Breast epithelium (tissue), 4 donors: ENCODE data around the gene KBTBD4. TPM values are rescaled to one million over a fixed set of nuclear protein-coding genes. Genes with fewer than 3 reads are reported as not detected.

Experiments
- DNase-seq, 2 donors: peaks; one replicate each; pipeline ENCODE4 v3.0.0-alpha.2; 2019; ENCODE audit warnings: low spot score in 2 of 2
- H3K27ac ChIP-seq, 2 donors: fragments of 200-600 bp; sonication (generic) in 1 of 2; one replicate each; pipeline ENCODE4 v1.5.1; 2016 to 2019; ENCODE audit warnings: mild to moderate bottlenecking in 1 of 2
- H3K27me3 ChIP-seq, 2 donors: fragments of 200-600 bp; sonication (generic) in 1 of 2; one replicate each; pipeline versions ENCODE4 v1.5.1 to v1.6.0; 2017 to 2019; ENCODE audit warnings: control low read depth in 1 of 2, mild to moderate bottlenecking in 1 of 2
- H3K36me3 ChIP-seq: fragments of 200-600 bp; one replicate; pipeline ENCODE4 v1.5.1; 2019
- H3K4me1 ChIP-seq, 2 donors: fragments of 200-600 bp; sonication (generic); one replicate each; pipeline ENCODE4 v1.5.1; 2016 to 2019; ENCODE audit warnings: control low read depth in 1 of 2
- H3K4me3 ChIP-seq, 3 donors: fragments of 200-600 bp; sonication (generic); 1 replicate in 2 of 3; 2 replicates in 1 of 3; pipeline ENCODE4 v1.5.1; 2016 to 2019; ENCODE audit warnings: mild to moderate bottlenecking in 3 of 3, moderate library complexity in 2 of 3
- H3K9me3 ChIP-seq, 2 donors: fragments of 200-600 bp; sonication (generic) in 1 of 2; one replicate each; pipeline ENCODE4 v1.5.1; 2016 to 2019; ENCODE audit warnings: control low read depth in 1 of 2
- POLR2A ChIP-seq: fragments of 450-650 bp; IDR thresholded peaks from one replicate; pipeline ENCODE4 v1.6.1; 2016; ENCODE audit warnings: antibody characterized with exemption, mild to moderate bottlenecking, moderate library complexity
- POLR2AphosphoS5 ChIP-seq, 3 donors: sonication (generic); formaldehyde crosslinking; IDR thresholded peaks; one replicate each; pipeline ENCODE4 v1.6.1; 2017; ENCODE audit warnings: antibody characterized with exemption in 3 of 3
- intact Hi-C: fragments of 100-400 bp; cut with DNase I; formaldehyde crosslinking; loops from one replicate; pipeline ENCODE4 v1.15.1; 2023; ENCODE audit warnings: low total_unique reads
- total RNA-seq, 3 donors: library from RNA; depleted of rRNA; stranded (reverse); fragments of >200 nt; gene quantifications; one replicate each; pipeline ENCODE4 v1.1.0, GENCODE V29; 2016
- TF ChIP-seq, protein P1 (sequence below), 3 donors: fragments of 450-650 bp; IDR thresholded peaks; one replicate each; pipeline ENCODE4 v1.5.1; 2016 to 2017; ENCODE audit warnings: antibody characterized with exemption in 3 of 3, mild to moderate bottlenecking in 3 of 3, moderate library complexity in 3 of 3

Gene KBTBD4
- total RNA-seq, 3 donors from 2014 or later = 26.6 to 31.5 (median 26.9) TPM

DNA sequence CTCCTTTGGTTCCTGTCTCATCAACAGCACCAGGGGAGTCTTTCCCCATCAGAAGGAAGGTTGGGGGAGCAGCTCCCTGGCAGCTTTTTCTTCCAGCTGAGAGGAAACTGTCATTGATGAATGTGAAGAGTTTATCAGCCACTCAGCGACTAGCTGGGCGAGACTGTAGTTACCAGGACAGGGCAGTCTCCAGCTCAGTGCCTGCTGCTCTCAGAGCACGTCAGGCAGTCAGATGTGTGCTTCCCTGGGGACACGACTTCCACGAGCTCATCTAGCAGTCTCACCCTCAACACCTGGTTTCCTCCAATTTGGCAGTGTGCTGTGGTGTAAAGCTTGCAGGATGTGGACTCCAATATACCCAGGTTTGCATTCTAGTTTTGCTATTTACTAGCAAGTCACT lies 28.0 kb upstream of the KBTBD4 start:
- H3K27ac ChIP-seq = no peak overlapping the region
- no peaks in the 10 kb centered on the region for H3K27me3 ChIP-seq
- H3K36me3 ChIP-seq = no peaks in the 10 kb centered on the region
- TF ChIP-seq POLR2A = no peak
- TF ChIP-seq, protein P1, sequence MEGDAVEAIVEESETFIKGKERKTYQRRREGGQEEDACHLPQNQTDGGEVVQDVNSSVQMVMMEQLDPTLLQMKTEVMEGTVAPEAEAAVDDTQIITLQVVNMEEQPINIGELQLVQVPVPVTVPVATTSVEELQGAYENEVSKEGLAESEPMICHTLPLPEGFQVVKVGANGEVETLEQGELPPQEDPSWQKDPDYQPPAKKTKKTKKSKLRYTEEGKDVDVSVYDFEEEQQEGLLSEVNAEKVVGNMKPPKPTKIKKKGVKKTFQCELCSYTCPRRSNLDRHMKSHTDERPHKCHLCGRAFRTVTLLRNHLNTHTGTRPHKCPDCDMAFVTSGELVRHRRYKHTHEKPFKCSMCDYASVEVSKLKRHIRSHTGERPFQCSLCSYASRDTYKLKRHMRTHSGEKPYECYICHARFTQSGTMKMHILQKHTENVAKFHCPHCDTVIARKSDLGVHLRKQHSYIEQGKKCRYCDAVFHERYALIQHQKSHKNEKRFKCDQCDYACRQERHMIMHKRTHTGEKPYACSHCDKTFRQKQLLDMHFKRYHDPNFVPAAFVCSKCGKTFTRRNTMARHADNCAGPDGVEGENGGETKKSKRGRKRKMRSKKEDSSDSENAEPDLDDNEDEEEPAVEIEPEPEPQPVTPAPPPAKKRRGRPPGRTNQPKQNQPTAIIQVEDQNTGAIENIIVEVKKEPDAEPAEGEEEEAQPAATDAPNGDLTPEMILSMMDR (IDR thresholded peaks at IDR 0.05) = no peak
- no peak for TF ChIP-seq POLR2AphosphoS5 (IDR thresholded peaks at IDR 0.05)
- H3K4me3 ChIP-seq = no peak overlapping the region
- H3K9me3 ChIP-seq = no peaks in the 10 kb centered on the region
- no peak for DNase-seq
- H3K4me1 ChIP-seq = no peaks in the 10 kb centered on the region
- intact Hi-C loops = no loop called here

DNA sequence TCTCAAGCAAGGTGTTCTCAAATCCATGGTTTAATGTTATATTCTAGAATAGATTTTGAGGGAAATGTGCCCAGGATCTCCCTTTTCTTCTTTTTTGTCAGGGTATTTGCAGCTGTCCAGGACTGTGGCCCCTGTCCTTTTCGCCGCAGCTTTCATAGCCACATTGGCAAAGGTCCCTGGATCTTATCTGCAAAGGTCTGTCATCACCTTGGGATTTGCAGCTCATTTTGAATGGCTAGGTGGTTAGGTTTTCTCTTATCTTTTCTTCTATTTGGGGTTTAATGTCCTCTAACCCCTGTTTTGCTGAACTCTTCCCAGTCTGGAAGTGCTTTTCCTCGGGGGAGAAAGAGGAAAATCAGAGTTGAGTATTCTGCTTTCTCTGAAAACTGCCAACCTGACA lies 27.2 kb upstream of the KBTBD4 start:
- TF ChIP-seq, protein P1 (IDR thresholded peaks at IDR 0.05) = no peak
- TF ChIP-seq POLR2AphosphoS5 (IDR thresholded peaks at IDR 0.05) = no peak
- TF ChIP-seq POLR2A = no peak
- intact Hi-C loops = no loop called here
- Histone ChIP-seq H3K36me3 (no peaks in the 10 kb centered on the region), H3K4me3 (no peak overlapping the region), H3K27me3 (no peaks in the 10 kb centered on the region), H3K27ac (no peak overlapping the region), H3K9me3 (no peaks in the 10 kb centered on the region), H3K4me1 (no peaks in the 10 kb centered on the region)
- no peak for DNase-seq

DNA sequence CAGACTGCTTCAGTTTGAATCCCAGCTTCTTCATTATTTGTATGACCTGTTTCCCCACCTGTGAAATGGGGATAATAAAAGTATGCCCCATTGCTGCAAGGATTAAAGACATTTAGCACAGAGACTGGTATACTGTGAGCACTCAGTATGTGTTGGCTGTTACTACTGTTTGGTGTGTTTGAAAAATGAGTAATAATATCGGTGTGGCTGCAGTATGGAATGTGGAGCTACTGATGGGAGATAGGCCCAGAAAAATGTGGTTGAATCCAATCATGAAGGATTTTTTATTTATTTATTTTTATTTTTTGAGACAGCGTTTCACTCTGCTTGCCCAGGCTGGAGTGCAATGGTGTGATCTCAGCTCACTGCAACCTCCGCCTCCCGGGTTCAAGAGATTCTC lies 24.5 kb upstream of the KBTBD4 start:
- H3K27me3 ChIP-seq = no peaks in the 10 kb centered on the region
- H3K36me3 ChIP-seq = no peaks in the 10 kb centered on the region
- TF ChIP-seq, protein P1 (IDR thresholded peaks at IDR 0.05) = no peak
- TF ChIP-seq POLR2A (no peak), POLR2AphosphoS5 (IDR thresholded peaks at IDR 0.05) (no peak)
- intact Hi-C loops = no loop called here
- no peaks in the 10 kb centered on the region for H3K9me3 ChIP-seq
- no peak overlapping the region for H3K4me3 ChIP-seq
- DNase-seq = no peak
- H3K4me1 ChIP-seq = no peaks in the 10 kb centered on the region
- no peak overlapping the region for H3K27ac ChIP-seq

DNA sequence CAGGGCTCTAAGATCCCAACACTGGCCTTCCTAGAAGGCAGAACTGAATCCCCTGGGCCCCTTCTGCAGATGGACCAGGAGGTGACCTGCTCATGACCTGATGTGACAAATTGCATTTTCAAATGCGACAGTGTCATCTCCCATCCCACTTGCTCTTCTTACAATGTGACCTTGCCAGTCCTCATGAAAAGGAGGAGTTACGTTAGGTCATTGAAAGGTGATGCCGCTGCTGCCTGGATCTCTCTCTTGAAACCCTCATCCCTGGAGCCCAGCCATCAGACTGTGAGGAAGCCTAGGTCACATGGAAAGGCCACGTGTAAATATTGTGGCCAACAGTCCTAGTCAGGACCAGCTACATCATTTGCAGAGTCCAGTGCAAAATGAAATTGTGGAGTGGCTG lies 21.1 kb upstream of the KBTBD4 start:
- intact Hi-C loops = no loop called here

DNA sequence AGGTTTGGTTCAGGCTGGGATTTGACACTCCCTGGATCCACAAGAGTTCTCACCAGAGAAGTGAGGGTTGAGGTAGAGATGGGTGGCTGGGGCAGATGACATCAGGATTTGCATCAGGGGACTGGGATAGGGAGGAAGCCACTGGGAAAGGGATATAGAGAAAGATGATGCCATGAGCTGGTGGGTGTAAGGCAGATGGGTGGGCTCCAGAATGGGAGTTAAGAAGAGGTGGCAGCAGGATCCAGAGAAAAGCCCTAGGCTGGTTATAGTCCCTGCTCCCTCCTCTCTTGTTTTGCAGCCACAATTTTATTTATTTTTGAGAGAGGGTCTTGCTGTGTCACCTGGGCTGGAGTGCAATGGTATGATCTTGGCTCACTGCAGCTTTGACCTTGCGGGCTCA lies 17.2 kb upstream of the KBTBD4 start:
- no peaks in the 10 kb centered on the region for H3K36me3 ChIP-seq
- no peak for DNase-seq
- TF ChIP-seq, protein P1 (IDR thresholded peaks at IDR 0.05) = no peak
- TF ChIP-seq POLR2AphosphoS5 (IDR thresholded peaks at IDR 0.05) = no peak
- TF ChIP-seq POLR2A = no peak
- peaks cover 0 to 6% of the 10 kb centered on the region in 2 donors for H3K4me1 ChIP-seq
- no peak overlapping the region for H3K4me3 ChIP-seq
- H3K9me3 ChIP-seq = no peaks in the 10 kb centered on the region
- H3K27me3 ChIP-seq = peaks cover 0 to 21% of the 10 kb centered on the region in 2 donors
- no peak overlapping the region for H3K27ac ChIP-seq
- intact Hi-C loops = no loop called here

More for the DNA sequence above, 21.1 kb upstream of the KBTBD4 start:
- Histone ChIP-seq H3K4me3 (no peak overlapping the region), H3K27me3 (no peaks in the 10 kb centered on the region), H3K9me3 (no peaks in the 10 kb centered on the region), H3K4me1 (no peaks in the 10 kb centered on the region), H3K36me3 (no peaks in the 10 kb centered on the region), H3K27ac (no peak overlapping the region)
- TF ChIP-seq POLR2A (no peak), POLR2AphosphoS5 (IDR thresholded peaks at IDR 0.05) (no peak)
- TF ChIP-seq, protein P1 (IDR thresholded peaks at IDR 0.05) = no peak
- DNase-seq = no peak
